WTC11 (cell line): ENCODE results near the gene HIPK2. TPM values are rescaled to one million over a fixed set of nuclear protein-coding genes. Genes with fewer than 3 reads are reported as not detected.

Source experiments
- ATAC-seq: fragments of 200-7000 bp; cut with Tn5 transposase; 2 replicates; pipeline ENCODE4 v1.10.0; 2021; ENCODE audit warnings: mild to moderate bottlenecking, moderate library complexity
- CTCF ChIA-PET: fragments of 300-600 bp; sonication (Branson Sonifier 250); formaldehyde crosslinking; loops from one replicate; lab custom pipeline; 2021; ENCODE audit warnings: antibody characterized with exemption; lab: Charles Lee
- POLR2A ChIA-PET: fragments of 350-600 bp; sonication (Branson Sonifier 250); formaldehyde crosslinking; loops from one replicate; lab custom pipeline; 2021; ENCODE audit warnings: antibody characterized with exemption; lab: Charles Lee
- DNase-seq: peaks from one replicate; pipeline ENCODE4 v3.0.0; 2021; ENCODE audit warnings: low spot score
- H3K27ac Mint-ChIP-seq: 2 replicates; pipeline ENCODE4 v1.8.0; 2021; ENCODE audit warnings: mixed read lengths
- H3K27me3 Mint-ChIP-seq: 2 replicates; pipeline ENCODE4 v1.8.0; 2021; ENCODE audit warnings: low read depth, mild to moderate bottlenecking, moderate library complexity, mixed read lengths
- H3K36me3 Mint-ChIP-seq: 2 replicates; pipeline ENCODE4 v1.8.0; 2021; ENCODE audit warnings: mixed read lengths
- H3K4me1 Mint-ChIP-seq: 2 replicates; pipeline ENCODE4 v1.8.0; 2022; ENCODE audit warnings: mixed read lengths
- H3K4me3 Mint-ChIP-seq: 2 replicates; pipeline ENCODE4 v1.8.0; 2021; ENCODE audit warnings: mild to moderate bottlenecking, moderate library complexity, mixed read lengths
- H3K9me3 Mint-ChIP-seq: 2 replicates; pipeline ENCODE4 v1.8.0; 2021; ENCODE audit warnings: mixed read lengths
- ATF1 ChIP-seq: sonication (generic); formaldehyde crosslinking; IDR thresholded peaks from 2 replicates; pipeline ENCODE4 v1.8.1; 2023; ENCODE audit warnings: mild to moderate bottlenecking, moderate library complexity, missing genetic modification reagents
- CREM ChIP-seq: sonication (generic); formaldehyde crosslinking; IDR thresholded peaks from 2 replicates; pipeline ENCODE4 v1.8.1; 2022; ENCODE audit warnings: mild to moderate bottlenecking, missing genetic modification reagents, moderate library complexity
- CTCF ChIP-seq: fragments of 200-600 bp; IDR thresholded peaks from 2 replicates; pipeline ENCODE4 v1.8.0; 2022; ENCODE audit warnings: antibody characterized with exemption
- E2F4 ChIP-seq: sonication (generic); formaldehyde crosslinking; IDR thresholded peaks from 2 replicates; pipeline ENCODE4 v1.8.1; 2022; ENCODE audit warnings: low read depth, mild to moderate bottlenecking, moderate library complexity, missing genetic modification reagents, borderline replicate concordance
- E2F5 ChIP-seq: sonication (generic); formaldehyde crosslinking; IDR thresholded peaks from 2 replicates; pipeline ENCODE4 v1.8.1; 2022; ENCODE audit warnings: mild to moderate bottlenecking, moderate library complexity, missing genetic modification reagents
- EMX1 ChIP-seq: fragments of 250-450 bp; sonication (Bioruptor Pico); IDR thresholded peaks from 2 replicates; pipeline ENCODE4 v1.8.0; 2021; ENCODE audit warnings: mild to moderate bottlenecking
- JUN ChIP-seq: sonication (generic); formaldehyde crosslinking; IDR thresholded peaks from 2 replicates; pipeline ENCODE4 v1.8.0; 2023; ENCODE audit warnings: mild to moderate bottlenecking, missing genetic modification reagents
- NFATC4 ChIP-seq: fragments of 250-450 bp; sonication (Bioruptor Pico); IDR thresholded peaks from 2 replicates; pipeline ENCODE4 v1.9.0; 2021; ENCODE audit warnings: mild to moderate bottlenecking
- NR1H2 ChIP-seq: sonication (generic); formaldehyde crosslinking; IDR thresholded peaks from 2 replicates; pipeline ENCODE4 v1.9.0; 2021; ENCODE audit warnings: mild to moderate bottlenecking, moderate library complexity, missing genetic modification reagents
- OVOL2 ChIP-seq: fragments of 250-450 bp; sonication (Bioruptor Pico); IDR thresholded peaks from 2 replicates; pipeline ENCODE4 v1.9.0; 2021; ENCODE audit warnings: mild to moderate bottlenecking, borderline replicate concordance
- SP1 ChIP-seq: sonication (generic); formaldehyde crosslinking; conservative IDR thresholded peaks from 2 replicates; pipeline ENCODE4 v1.8.1; 2022; ENCODE audit warnings: missing genetic modification reagents
- ZBTB43 ChIP-seq: sonication (generic); formaldehyde crosslinking; IDR thresholded peaks from 2 replicates; pipeline ENCODE4 v1.8.1; 2023; ENCODE audit warnings: mild to moderate bottlenecking, missing genetic modification reagents
- ZNF138 ChIP-seq: sonication (generic); formaldehyde crosslinking; conservative IDR thresholded peaks from 2 replicates; pipeline ENCODE4 v1.8.1; 2022; ENCODE audit warnings: mild to moderate bottlenecking, moderate library complexity, missing genetic modification reagents
- ZNF219 ChIP-seq: sonication (generic); formaldehyde crosslinking; IDR thresholded peaks from 2 replicates; pipeline ENCODE4 v1.8.0; 2023; ENCODE audit warnings: missing genetic modification reagents, mild to moderate bottlenecking, borderline replicate concordance
- ZNF317 ChIP-seq: sonication (generic); formaldehyde crosslinking; IDR thresholded peaks from 2 replicates; pipeline ENCODE4 v1.8.1; 2023; ENCODE audit warnings: low read depth, mild to moderate bottlenecking, moderate library complexity, missing genetic modification reagents, borderline replicate concordance
- ZNF532 ChIP-seq: fragments of 250-450 bp; sonication (Bioruptor Pico); IDR thresholded peaks from 2 replicates; pipeline ENCODE4 v1.9.0; 2021; ENCODE audit warnings: mild to moderate bottlenecking, borderline replicate concordance
- total RNA-seq: library from RNA; stranded (reverse); gene quantifications from 3 replicates; pipeline ENCODE4 v1.2.3, GENCODE V29; 2021
- TF ChIP-seq, protein P1 (sequence below): fragments of 250-450 bp; sonication (Bioruptor Pico); IDR thresholded peaks from 2 replicates; pipeline ENCODE4 v1.8.0; 2021; ENCODE audit warnings: mild to moderate bottlenecking
- TF ChIP-seq, protein P2 (sequence below): sonication (generic); formaldehyde crosslinking; IDR thresholded peaks from 2 replicates; pipeline ENCODE4 v1.8.0; 2022; ENCODE audit warnings: mild to moderate bottlenecking, missing genetic modification reagents
- TF ChIP-seq, protein P3 (sequence below): sonication (generic); formaldehyde crosslinking; IDR thresholded peaks from 2 replicates; pipeline ENCODE4 v1.8.1; 2023; ENCODE audit warnings: mild to moderate bottlenecking, missing genetic modification reagents
- TF ChIP-seq, protein P4 (sequence below): sonication (generic); formaldehyde crosslinking; IDR thresholded peaks from 2 replicates; pipeline ENCODE4 v1.8.0; 2023; ENCODE audit warnings: missing genetic modification reagents

HIPK2 gene
- total RNA-seq, 1 experiment from 2014 or later = 25.3 TPM

GRCh38 chr7:139681812-139682135 is 96.0 kb downstream of the HIPK2 start (continued):
- TF ChIP-seq ZNF532 (CRISPR knock-in tag) (no peak), NFATC4 (no peak), E2F4 (CRISPR knock-in tag) (no peak), SP1 (CRISPR knock-in tag) (no peak), OVOL2 (CRISPR knock-in tag) (no peak), EMX1 (CRISPR knock-in tag) (no peak), CTCF (no peak), JUN (CRISPR knock-in tag) (no peak), ATF1 (CRISPR knock-in tag) (no peak)
- TF ChIP-seq, protein P1, sequence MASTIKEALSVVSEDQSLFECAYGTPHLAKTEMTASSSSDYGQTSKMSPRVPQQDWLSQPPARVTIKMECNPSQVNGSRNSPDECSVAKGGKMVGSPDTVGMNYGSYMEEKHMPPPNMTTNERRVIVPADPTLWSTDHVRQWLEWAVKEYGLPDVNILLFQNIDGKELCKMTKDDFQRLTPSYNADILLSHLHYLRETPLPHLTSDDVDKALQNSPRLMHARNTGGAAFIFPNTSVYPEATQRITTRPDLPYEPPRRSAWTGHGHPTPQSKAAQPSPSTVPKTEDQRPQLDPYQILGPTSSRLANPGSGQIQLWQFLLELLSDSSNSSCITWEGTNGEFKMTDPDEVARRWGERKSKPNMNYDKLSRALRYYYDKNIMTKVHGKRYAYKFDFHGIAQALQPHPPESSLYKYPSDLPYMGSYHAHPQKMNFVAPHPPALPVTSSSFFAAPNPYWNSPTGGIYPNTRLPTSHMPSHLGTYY = no peak
- TF ChIP-seq, protein P2, sequence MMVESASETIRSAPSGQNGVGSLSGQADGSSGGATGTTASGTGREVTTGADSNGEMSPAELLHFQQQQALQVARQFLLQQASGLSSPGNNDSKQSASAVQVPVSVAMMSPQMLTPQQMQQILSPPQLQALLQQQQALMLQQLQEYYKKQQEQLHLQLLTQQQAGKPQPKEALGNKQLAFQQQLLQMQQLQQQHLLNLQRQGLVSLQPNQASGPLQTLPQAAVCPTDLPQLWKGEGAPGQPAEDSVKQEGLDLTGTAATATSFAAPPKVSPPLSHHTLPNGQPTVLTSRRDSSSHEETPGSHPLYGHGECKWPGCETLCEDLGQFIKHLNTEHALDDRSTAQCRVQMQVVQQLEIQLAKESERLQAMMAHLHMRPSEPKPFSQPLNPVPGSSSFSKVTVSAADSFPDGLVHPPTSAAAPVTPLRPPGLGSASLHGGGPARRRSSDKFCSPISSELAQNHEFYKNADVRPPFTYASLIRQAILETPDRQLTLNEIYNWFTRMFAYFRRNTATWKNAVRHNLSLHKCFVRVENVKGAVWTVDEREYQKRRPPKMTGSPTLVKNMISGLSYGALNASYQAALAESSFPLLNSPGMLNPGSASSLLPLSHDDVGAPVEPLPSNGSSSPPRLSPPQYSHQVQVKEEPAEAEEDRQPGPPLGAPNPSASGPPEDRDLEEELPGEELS (CRISPR knock-in tag) = no peak

DNA sequence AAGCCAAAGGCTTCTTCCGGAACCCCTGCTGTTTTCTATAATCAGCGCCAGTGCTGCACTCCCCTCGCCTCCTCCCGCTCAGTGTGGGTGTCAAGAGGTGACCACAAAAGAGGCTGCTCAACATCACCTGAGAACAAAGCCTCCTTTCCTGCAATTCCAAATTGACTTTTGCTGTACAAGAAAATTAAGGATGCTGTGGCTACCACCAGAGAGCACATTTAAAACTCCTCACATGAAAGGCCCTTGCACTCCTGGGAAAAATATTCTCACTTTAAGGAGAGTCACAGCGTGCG is 96.4 kb downstream of the HIPK2 start:
- H3K36me3 Mint-ChIP-seq = peaks cover 7% of the 10 kb centered on the region
- ATAC-seq (no peak), DNase-seq (no peak)
- H3K27ac Mint-ChIP-seq = no peak overlapping the region
- ChIA-PET POLR2A (no interaction called here), CTCF (no interaction called here)
- H3K4me1 Mint-ChIP-seq = peaks cover 41% of the 10 kb centered on the region
- no peak overlapping the region for H3K4me3 Mint-ChIP-seq
- peaks cover 7% of the 10 kb centered on the region for H3K9me3 Mint-ChIP-seq
- no peaks in the 10 kb centered on the region; the same call in 1 of the 2 replicates for H3K27me3 Mint-ChIP-seq
- TF ChIP-seq ZBTB43 (CRISPR knock-in tag) (no peak), CREM (CRISPR knock-in tag) (no peak), ZNF219 (CRISPR knock-in tag) (no peak), NR1H2 (CRISPR knock-in tag) (no peak), ZNF317 (no peak), ZNF138 (no peak), E2F5 (CRISPR knock-in tag) (no peak)
- TF ChIP-seq, protein P3, sequence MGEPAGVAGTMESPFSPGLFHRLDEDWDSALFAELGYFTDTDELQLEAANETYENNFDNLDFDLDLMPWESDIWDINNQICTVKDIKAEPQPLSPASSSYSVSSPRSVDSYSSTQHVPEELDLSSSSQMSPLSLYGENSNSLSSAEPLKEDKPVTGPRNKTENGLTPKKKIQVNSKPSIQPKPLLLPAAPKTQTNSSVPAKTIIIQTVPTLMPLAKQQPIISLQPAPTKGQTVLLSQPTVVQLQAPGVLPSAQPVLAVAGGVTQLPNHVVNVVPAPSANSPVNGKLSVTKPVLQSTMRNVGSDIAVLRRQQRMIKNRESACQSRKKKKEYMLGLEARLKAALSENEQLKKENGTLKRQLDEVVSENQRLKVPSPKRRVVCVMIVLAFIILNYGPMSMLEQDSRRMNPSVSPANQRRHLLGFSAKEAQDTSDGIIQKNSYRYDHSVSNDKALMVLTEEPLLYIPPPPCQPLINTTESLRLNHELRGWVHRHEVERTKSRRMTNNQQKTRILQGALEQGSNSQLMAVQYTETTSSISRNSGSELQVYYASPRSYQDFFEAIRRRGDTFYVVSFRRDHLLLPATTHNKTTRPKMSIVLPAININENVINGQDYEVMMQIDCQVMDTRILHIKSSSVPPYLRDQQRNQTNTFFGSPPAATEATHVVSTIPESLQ (CRISPR knock-in tag) = no peak
- TF ChIP-seq, protein P4, sequence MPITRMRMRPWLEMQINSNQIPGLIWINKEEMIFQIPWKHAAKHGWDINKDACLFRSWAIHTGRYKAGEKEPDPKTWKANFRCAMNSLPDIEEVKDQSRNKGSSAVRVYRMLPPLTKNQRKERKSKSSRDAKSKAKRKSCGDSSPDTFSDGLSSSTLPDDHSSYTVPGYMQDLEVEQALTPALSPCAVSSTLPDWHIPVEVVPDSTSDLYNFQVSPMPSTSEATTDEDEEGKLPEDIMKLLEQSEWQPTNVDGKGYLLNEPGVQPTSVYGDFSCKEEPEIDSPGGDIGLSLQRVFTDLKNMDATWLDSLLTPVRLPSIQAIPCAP = no peak
